CD4-positive, alpha-beta T cell treated with Interleukin-12 subunit alpha and Interleukin-12 subunit beta, for 1 hour (primary cell): ENCODE results near the gene SPSB1.

ENCODE experiments used
- DNase-seq: peaks from one replicate; pipeline ENCODE4 v3.0.0-alpha.2; 2020

The SPSB1 gene

DNA sequence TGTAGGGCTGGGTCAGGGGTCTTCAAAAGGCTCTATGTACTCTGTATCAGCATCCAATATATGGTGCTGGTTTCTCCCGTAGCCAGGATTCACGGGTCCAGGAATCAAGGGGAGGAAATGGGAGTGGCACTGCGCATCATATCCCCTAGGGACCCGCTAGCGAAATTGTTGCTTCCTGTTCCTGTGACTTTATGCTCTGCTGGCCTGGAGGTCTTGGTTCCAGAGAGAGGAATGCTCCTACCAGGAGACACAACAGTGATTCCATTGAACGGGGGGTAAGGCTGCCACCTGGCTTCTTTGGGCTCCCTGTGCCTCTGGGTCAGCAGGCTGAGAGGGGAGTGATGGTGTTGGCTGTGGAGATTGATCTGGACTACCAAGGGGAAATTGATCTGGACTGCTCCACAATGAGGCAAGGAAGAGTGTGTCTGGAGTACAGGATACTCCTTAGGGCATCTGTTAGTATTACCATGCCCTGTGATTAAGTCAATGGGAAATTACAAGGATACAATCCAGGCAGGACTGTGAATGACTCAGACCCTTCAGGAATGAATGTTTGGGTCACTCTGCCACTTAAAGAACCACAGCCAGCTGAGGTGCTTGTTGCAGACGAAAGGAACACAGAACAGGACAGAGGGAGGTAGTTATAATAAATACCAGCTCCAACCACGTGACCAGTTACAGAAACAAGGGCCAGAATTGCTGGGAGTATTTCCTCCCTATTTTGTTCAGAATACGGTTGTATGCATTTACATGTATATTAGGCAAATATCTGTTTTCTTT, 10.2 kb downstream of the SPSB1 start:
- DNase-seq = no peak

GRCh38 chr1:9303916-9304315, 11.2 kb downstream of the SPSB1 start:
- no peak for DNase-seq

GRCh38 chr1:9305216-9305615, 12.5 kb downstream of the SPSB1 start:
- DNase-seq = no peak

DNA sequence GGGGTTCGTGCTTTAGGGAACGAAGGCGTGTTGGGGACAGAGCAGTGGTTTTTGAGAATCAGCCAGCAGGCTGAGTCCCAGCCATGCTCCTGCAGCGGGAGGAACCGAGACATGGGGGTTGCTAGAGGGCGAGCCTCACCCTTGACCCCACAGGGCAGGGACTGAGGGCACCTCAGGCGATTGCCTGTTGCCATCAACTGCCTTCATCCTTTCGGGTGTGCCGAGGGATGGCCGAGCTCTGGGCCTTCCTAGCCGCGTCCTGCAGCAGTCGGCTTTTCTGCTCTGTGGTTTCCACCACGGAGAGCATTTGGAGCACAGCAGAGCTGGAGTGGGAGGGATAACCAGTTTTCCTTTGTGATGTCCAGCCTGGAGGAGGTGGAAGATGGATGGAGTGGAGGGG, 13.3 kb downstream of the SPSB1 start:
- DNase-seq = no peak

DNA sequence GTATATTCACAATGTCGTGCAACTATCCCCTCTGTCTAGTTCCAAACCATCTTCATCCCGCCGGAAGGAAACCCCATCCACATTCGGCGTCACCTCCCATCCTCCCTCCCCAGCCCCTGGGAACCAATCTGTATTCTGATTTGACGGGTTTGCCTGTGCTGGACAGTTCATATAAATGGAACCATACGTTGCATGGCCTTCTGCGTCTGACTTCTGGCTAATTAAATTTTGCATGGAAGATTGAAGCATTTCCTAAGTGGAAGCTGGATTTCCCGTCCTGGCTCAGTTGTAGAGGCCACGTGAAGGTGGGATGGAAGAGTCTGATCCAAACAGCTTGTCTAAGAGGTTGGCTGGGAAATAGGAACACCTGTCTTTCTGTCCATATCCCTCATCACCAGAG, 14.6 kb downstream of the SPSB1 start:
- no peak for DNase-seq

DNA sequence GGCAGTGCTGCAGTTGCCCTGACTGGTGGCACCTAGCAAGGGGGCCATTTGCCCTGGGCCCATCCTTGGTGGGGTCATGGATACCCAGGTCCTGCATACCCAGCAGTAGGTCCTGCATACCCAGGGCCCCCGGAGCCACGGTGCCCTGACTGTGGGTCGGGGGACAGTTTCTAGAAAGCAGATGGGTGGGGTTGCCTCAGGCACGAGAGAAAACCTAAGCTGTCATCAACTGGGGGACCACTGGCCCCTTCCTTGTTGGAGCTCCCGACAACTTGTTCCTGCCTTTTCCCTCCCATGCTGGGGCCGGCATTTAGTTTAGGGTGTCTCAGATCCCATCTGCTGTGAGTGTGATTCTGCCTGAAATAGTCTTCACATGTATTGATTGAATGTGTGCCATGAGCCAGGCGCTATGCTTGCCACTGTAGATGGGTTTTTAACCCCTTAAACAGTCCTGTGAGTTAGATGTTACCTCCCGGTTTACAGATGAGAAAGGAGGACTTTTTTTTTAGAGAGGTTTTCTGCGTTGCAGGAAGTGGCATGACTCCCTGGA, 15.6 kb downstream of the SPSB1 start:
- DNase-seq = no peak

- no peak for DNase-seq
Observed at GRCh38 chr1:9309080-9309479, 16.4 kb downstream of the SPSB1 start.

DNA sequence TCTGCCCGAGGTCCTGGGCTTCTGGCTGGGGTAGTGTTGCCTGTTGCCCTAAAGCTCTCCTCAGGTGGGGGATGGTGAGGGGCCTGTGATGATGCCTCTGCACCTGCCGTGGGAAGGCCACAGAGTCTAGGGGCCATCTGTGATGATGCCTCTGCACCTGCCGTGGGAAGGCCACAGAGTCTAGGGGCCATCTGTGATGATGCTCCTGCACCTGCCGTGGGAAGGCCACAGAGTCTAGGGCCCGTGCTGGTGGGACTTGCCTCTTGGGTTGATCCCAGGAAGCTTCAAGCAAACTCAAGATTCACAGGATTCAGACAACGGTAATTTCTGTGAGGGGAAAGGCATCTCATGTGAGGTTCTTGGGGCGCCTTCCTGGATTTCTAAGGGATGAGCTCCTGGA, 17.3 kb downstream of the SPSB1 start:
- no peak for DNase-seq

DNA sequence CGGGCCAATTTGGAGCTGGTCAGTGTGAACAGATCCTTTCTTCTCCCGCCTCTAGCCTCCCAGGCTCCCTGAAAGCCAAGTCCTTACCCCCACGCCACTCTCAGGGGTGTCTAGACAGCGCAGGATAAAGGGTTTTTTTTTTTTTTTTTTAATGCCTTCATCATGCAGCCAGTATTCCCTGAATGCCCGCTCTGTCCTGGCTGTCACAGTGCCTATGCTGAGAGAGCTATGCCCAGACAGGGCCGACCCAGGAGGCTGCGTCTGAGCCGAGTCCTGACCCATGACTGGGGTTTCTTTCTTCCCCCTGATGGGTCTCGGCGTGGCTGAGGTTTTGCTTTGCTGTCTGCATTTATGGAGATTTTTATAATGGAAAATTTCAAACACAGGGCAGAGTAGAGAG, 18.3 kb downstream of the SPSB1 start:
- DNase-seq = no peak

- DNase-seq = no peak
Observed at GRCh38 chr1:9311479-9311878, 18.8 kb downstream of the SPSB1 start.

DNA sequence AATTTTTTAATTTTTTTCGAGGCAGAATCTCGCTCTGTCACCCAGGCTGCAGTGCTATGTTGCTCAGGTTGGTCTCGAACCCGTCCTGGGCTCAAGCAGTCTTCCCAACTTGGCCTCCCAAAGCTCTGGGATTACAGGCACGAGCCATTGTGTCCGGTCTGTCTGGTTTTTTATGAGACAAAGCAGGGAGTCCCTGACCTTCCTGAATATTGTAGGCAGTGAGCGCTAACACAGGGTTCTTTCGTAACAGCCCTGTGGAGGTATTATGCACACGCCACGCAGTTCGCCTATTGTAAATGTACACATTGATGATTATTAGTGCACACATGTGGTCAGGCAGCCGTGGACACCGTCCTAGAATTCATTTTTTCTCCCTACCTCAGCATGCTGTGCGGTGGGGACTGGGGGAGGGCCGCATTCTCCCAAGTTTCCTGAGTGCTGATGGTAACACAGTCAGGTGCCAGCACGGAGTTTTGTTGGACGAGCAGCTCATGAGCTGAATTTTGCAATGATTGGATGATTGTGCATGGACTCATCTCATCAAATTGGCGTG, 19.6 kb downstream of the SPSB1 start:
- no peak for DNase-seq

GRCh38 chr1:9313576-9313975, 20.9 kb downstream of the SPSB1 start:
- no peak for DNase-seq

DNA sequence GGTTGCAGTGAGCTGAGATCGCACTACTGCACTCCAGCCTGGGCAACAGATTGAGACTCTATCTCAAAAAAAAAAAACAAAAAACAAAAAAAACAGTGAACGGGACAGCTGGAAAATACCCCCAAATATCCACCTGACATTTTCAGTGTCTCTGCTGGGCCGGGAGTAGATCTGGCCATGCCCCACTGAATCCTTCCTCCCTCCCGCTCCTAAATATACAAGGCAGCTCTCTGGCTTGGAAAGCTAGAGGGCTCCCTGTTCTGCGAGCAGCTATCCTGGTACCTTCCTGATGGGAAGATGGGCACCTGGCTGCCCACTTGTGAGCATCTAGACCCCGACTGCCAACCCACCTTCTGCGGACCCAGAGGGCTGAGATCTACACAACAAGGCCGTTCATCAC, 21.4 kb downstream of the SPSB1 start:
- no peak for DNase-seq

GRCh38 chr1:9314711-9315379, 22.2 kb downstream of the SPSB1 start:
- DNase-seq = no peak

DNA sequence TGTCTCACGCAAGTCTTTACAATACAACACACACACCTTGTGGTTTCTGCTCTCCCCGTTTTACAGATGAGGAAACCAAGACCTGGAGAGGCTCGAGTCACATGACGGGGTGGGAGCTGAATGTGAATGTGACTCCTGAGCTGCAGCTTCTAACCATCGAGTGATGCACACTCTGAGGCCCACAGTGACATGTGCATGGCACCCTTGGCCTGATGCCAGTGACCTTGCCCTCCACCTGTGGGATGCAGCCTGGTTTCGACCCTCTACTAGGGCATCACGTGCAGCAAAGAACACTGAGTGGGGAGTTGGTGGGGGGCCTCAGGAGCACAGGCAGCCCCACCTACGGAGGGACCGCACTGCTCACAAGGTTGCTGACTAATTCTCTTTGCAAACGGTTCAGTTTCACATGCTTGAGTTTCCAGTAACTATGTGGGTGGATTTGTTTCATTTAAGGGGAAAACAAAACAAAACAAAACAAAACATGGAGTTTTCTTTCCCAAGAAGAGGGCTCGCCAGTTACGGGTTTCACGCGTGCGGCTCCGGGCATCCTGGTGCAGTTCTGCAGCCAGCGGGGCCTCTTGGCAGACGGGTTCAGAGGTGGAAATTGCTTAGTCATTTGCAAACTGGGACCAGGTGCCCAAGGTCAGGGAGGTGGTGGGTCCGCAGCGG, 22.9 kb downstream of the SPSB1 start:
- no peak for DNase-seq

DNA sequence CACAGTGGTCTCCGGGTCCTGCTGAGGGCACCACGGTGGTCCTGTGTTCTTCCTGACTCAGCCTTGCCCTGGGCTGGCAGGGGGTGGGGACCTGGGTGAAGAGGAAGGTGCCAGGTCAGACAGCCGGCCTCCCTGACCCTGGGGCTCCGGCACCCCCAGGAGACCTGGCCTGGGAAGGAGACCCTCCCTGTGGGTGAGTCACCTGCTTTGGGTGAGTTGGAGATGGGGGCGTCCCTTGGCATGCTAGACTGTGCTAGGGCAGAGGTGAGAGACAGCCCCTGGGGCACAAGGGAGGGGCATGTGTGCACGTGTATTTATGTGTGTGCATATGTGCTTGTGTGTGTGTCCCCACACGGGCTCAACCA, 23.4 kb downstream of the SPSB1 start:
- DNase-seq = no peak

- no peak for DNase-seq
Observed at GRCh38 chr1:9316512-9316911, 23.8 kb downstream of the SPSB1 start.

GRCh38 chr1:9317072-9317471, 24.4 kb downstream of the SPSB1 start:
- DNase-seq = no peak

DNA sequence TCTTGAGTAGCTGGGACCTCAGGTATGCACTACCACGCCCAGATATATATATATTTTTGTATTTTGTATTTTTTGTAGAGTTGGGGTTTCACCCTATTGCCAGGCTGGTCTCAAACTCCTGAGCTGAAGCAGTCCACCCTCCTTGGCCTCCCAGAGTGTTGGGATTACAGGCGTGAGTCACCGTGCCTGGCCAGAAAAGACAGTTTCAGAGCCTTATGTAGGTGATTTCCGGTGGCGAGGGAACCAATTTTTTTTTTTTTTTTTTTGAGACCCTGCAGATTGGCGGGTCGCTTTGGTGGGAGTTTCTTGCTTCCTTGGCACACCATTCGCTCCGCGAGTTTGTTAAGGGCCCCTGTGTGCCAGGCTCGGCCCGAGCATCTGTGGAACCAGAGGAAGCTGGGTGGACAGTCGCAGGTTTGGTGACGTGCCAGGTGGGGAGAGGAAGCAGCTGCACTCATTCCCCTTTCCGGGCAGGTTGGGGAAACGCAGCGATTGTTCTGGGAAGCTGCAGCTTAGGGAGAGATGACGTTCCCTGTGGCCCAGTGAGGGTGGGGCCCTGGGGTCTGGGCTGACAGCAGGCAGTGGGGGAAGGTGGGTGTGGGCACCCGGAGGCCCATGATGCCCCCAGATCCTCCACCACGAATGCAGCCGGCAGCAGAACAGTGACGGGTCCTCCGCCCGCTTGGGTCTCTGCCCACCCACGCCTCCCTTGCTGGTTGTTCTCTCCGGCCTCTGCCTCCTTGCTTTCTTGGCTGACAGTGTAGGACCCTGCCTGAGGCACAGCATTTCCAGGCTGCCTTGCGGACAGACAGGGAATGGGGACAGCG, 25.1 kb downstream of the SPSB1 start:
- no peak for DNase-seq

DNA sequence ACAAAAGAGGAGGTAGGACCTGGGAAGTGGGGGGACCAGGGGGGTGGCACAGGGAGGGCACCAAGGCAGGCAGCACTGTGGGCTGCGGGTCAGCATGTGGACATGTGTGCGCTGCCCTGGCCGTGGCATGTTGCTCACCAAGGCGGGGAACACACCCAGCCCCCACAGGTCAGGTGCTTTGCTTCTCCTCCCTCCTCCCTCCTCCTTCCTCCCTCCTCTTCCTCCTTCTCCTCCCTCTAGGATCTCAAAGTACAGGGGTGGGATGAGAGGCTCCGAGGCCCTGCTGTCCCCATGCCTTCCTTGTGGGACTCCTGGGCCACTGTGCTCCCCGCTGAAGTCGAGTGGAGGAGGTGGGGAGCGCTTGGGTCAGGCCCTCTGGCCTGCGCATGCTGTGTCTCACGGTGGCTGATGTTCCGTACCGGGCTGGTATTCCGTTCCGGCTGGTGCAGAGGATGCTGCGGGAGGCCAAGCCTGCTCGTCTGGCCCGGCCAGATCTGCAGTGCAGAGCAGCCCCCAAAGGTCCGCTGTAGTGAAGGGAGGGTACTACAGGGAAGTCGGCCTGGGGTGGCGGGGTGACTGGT, 26.6 kb downstream of the SPSB1 start:
- no peak for DNase-seq

DNA sequence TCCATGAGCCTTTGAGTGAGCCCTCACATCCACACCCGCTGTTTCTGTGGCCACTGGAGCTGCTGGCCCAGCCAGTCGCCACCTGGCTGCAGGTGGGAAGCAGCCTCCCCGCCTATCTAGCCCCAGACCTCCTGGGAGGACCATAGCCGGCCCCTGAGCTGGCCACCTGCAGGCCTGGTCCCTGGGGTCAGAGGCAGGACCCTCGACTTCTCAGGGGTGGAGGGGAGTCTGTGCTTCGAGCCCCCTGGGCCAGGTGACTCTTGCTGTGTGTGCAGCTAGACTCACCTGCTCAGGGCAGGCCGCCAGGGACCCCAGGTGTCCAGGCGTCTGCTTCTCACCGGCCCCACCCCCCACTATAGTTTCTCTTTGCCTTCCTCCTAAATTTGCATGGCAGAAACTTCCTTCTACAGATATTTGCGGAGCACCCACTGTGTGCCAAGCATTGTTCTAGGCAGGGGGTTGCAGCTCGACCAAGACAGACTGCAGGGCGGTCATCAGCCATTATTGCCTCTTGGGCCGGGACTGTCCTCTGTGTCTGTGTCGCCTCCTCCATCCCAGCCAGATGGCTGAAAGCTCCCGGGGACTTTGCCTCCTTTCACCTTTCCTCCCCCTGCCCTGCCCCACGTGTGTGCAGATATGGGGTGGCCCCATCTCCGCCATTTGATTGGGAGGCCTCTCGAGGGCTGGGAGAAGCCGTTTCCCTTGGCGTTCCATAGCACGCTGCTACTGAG, 27.3 kb downstream of the SPSB1 start:
- DNase-seq = no peak
